Thyroid gland (tissue), 4 donors: ENCODE data around the gene TFPI. TPM values are rescaled to one million over a fixed set of nuclear protein-coding genes. Genes with fewer than 3 reads are reported as not detected.

ENCODE experiments used
- DNase-seq, 2 donors: peaks; one replicate each; pipeline ENCODE4 v3.0.0-alpha.2; 2019
- H3K27ac ChIP-seq, 3 donors: fragments of 200-600 bp; sonication (generic); 1 replicate in 2 of 3; 2 replicates in 1 of 3; pipeline ENCODE4 v1.5.1; 2016 to 2019; ENCODE audit warnings: mild to moderate bottlenecking in 1 of 3, moderate library complexity in 1 of 3
- H3K27me3 ChIP-seq: fragments of 200-600 bp; sonication (generic); one replicate; pipeline ENCODE4 v1.5.1; 2019
- H3K36me3 ChIP-seq, 2 donors: fragments of 200-600 bp; sonication (generic); one replicate each; pipeline ENCODE4 v1.5.1; 2016 to 2019
- H3K4me1 ChIP-seq, 2 donors: fragments of 200-600 bp; sonication (generic); one replicate each; pipeline ENCODE4 v1.5.1; 2017 to 2019
- H3K4me3 ChIP-seq, 3 donors: fragments of 200-600 bp; sonication (generic); replicated peaks in 1 of 3; 1 replicate in 2 of 3; 2 replicates in 1 of 3; pipeline ENCODE4 v1.5.1; 2016; ENCODE audit warnings: mild to moderate bottlenecking in 1 of 3
- H3K9me3 ChIP-seq: fragments of 200-600 bp; sonication (generic); one replicate; pipeline ENCODE4 v1.5.1; 2017
- POLR2A ChIP-seq, 2 donors: fragments of 450-650 bp; IDR thresholded peaks; one replicate each; pipeline ENCODE4 v1.6.1; 2017; ENCODE audit warnings: antibody characterized with exemption in 2 of 2, mild to moderate bottlenecking in 2 of 2, moderate library complexity in 1 of 2
- WGBS, 2 donors: methylation state at CpG; one replicate each; pipeline ENCODE4 v1.1.5; 2017; 5-methylcytosine and 5-hydroxymethylcytosine counted together
- intact Hi-C: fragments of 100-400 bp; cut with DNase I; formaldehyde crosslinking; loops from one replicate; pipeline ENCODE4 v1.15.1; 2023
- total RNA-seq, 4 donors: library from RNA; depleted of rRNA; stranded (reverse); fragments of >200 nt; gene quantifications; one replicate each; pipeline ENCODE4 v1.2.3, GENCODE V29; 2016
- TF ChIP-seq, protein P1 (sequence below), 6 experiments: fragments of 200-600 bp in 3 of 6; fragments of 450-650 bp in 3 of 6; sonication (generic) in 3 of 6; IDR thresholded peaks; one replicate each; pipeline ENCODE4 v1.5.1; 2016 to 2019; ENCODE audit warnings: antibody characterized with exemption in 6 of 6, mild to moderate bottlenecking in 2 of 6, inconsistent platforms in 1 of 6, moderate library complexity in 1 of 6

TFPI gene
- total RNA-seq, 4 donors from 2014 or later, result 56.7 to 208 (median 144) TPM

DNA sequence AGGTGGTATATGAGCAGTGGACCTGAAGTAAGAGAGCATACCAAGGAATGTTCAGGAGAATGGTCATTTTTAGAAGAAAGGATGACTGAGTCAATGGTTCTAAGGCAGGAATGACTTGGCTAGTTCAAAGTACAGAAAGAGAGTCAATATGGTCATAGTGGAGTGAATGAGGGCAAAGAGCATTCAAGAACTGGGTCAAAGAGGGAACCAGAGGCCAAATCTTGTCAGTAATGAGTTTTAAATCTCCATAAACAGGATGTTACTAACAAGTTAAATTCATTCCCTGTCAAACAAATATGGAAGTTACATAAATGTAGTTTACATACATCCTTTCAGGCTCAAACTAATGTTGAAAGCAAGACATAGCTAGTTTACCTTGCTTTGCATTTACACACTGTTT, 122.3 kb downstream of the TFPI start:
- no peak overlapping the region for H3K27ac ChIP-seq

DNA sequence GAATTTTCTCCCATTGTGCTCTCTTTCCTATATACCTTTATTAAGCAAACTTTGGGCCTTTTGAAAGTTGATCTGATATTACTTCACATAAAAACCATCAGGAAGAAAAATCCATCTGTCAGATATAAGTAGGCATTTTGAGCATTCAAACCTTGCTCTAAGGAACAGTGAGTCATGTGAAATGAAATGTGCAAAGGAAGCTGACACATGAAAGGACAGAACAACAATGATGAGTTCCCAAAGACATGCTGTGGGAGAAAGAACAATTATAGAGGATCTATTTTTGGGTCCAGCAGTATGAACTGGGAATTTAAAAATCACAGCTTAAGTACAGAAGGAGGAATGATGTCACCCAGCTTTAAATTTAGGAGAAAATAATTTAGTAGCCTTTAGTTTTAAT, 124.2 kb downstream of the TFPI start:
- no peaks in the 10 kb centered on the region for H3K27me3 ChIP-seq
- H3K4me1 ChIP-seq, result no peaks in the 10 kb centered on the region
- no peak overlapping the region for H3K4me3 ChIP-seq
- no peaks in the 10 kb centered on the region for H3K36me3 ChIP-seq
- intact Hi-C loops, result no loop called here
- H3K27ac ChIP-seq, result peak overlapping the region in 1 of 3 donors; percentile 23
- H3K9me3 ChIP-seq, result no peaks in the 10 kb centered on the region
- DNase-seq, result no peak
- TF ChIP-seq, protein P1, sequence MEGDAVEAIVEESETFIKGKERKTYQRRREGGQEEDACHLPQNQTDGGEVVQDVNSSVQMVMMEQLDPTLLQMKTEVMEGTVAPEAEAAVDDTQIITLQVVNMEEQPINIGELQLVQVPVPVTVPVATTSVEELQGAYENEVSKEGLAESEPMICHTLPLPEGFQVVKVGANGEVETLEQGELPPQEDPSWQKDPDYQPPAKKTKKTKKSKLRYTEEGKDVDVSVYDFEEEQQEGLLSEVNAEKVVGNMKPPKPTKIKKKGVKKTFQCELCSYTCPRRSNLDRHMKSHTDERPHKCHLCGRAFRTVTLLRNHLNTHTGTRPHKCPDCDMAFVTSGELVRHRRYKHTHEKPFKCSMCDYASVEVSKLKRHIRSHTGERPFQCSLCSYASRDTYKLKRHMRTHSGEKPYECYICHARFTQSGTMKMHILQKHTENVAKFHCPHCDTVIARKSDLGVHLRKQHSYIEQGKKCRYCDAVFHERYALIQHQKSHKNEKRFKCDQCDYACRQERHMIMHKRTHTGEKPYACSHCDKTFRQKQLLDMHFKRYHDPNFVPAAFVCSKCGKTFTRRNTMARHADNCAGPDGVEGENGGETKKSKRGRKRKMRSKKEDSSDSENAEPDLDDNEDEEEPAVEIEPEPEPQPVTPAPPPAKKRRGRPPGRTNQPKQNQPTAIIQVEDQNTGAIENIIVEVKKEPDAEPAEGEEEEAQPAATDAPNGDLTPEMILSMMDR (IDR thresholded peaks at IDR 0.05), result no peak
- TF ChIP-seq POLR2A (IDR thresholded peaks at IDR 0.05), result no peak

More for the DNA sequence above, 122.3 kb downstream of the TFPI start:
- intact Hi-C loops, result no loop called here
- H3K4me1 ChIP-seq, result no peaks in the 10 kb centered on the region
- no peaks in the 10 kb centered on the region for H3K27me3 ChIP-seq
- TF ChIP-seq, protein P1 (IDR thresholded peaks at IDR 0.05), result no peak
- TF ChIP-seq POLR2A (IDR thresholded peaks at IDR 0.05), result no peak
- H3K36me3 ChIP-seq, result no peaks in the 10 kb centered on the region
- no peaks in the 10 kb centered on the region for H3K9me3 ChIP-seq
- H3K4me3 ChIP-seq, result no peak overlapping the region
- DNase-seq, result no peak

DNA sequence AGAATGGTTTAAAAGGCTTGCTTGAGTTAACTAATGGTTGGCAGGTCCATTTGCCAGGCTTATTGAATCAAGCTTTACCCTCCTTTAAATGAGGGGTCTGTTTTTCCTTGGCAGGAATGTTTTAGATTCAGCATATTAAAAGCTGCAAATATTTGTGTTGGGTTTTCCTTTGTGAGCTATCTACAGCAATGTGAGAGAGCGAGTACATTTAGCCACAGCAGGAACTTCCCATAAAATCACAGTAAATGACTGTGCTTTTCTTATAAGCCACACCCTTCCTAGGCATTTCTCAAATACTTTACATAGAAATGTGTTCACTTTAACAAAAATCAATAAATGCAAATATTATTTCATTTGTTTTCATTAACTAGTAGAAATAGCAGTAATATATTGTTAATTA, 130.1 kb downstream of the TFPI start:
- Histone ChIP-seq H3K4me1 (no peaks in the 10 kb centered on the region), H3K4me3 (no peak overlapping the region), H3K27me3 (no peaks in the 10 kb centered on the region), H3K9me3 (no peaks in the 10 kb centered on the region), H3K27ac (no peak overlapping the region), H3K36me3 (no peaks in the 10 kb centered on the region)
- WGBS, 2 donors, result 76 to 88% methylated on average over 1 of the region's 1 CpG
- intact Hi-C loops, result no loop called here
- TF ChIP-seq, protein P1 (IDR thresholded peaks at IDR 0.05), result no peak
- TF ChIP-seq POLR2A (IDR thresholded peaks at IDR 0.05), result no peak
- no peak for DNase-seq

DNA sequence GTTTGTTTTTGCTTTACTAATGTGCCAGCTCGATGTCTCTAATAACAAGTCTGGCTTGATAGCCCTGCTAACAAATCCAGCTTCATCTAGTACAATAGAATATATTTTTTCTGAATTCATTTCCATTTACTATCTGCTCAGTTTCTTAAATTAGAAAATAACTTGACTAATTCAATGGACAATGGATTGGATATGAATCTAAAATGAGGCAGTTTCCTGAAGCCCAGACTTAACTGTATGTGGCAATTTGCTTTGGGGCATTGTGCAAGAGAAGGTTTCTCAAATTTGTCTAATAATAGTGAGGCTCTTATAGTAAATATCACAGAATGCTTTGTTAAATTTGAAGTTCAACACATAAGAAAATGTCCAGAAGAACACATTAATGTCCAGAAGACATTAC, 132.0 kb downstream of the TFPI start:
- Histone ChIP-seq H3K4me1 (no peaks in the 10 kb centered on the region), H3K36me3 (no peaks in the 10 kb centered on the region), H3K4me3 (no peak overlapping the region), H3K27me3 (no peaks in the 10 kb centered on the region), H3K27ac (no peak overlapping the region), H3K9me3 (no peaks in the 10 kb centered on the region)
- DNase-seq, result no peak
- intact Hi-C loops, result no loop called here
- TF ChIP-seq, protein P1 (IDR thresholded peaks at IDR 0.05), result no peak
- no peak for TF ChIP-seq POLR2A (IDR thresholded peaks at IDR 0.05)
- 75 to 78% methylated on average over 1 of the region's 1 CpG for WGBS, 2 donors

DNA sequence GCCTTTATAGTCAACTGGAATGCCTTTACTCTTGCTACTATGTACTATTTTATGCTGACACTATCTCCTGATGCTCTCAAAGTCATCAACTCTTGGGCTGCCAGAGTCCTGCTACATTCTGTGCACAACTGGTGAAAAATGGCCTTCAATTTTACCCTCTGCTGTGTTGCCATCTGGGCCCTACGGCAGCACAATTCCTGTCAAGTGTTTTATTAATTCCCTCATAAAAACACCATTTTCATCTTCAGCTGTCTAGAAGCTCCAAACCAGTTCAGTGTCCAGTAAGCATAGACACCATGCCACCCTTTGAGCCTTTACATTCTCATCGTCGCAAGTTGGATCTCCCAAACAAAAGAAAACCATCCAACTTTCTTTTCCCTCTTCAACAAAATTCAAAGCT, 132.7 kb downstream of the TFPI start:
- Histone ChIP-seq H3K27ac (peak overlapping the region in 1 of 3 donors; percentile 12), H3K36me3 (no peaks in the 10 kb centered on the region), H3K9me3 (no peaks in the 10 kb centered on the region), H3K4me1 (no peaks in the 10 kb centered on the region), H3K4me3 (no peak overlapping the region), H3K27me3 (no peaks in the 10 kb centered on the region)
- WGBS, 2 donors, result 89 to 92% methylated on average over 3 of the region's 3 CpGs
- no peak for TF ChIP-seq POLR2A (IDR thresholded peaks at IDR 0.05)
- TF ChIP-seq, protein P1 (IDR thresholded peaks at IDR 0.05), result no peak
- DNase-seq, result no peak
- intact Hi-C loops, result no loop called here
